HG03457 (cell line): ENCODE results near the gene EPB41L5.
"Not testable (repeated sequence)": the region's sequence is repeated elsewhere in the genome, so short reads cannot be mapped to it uniquely, and the experiment has no call there.

Source experiments
- ATAC-seq: cut with Tn5 transposase; IDR thresholded peaks from one replicate; pipeline ENCODE4 v1.9.1; 2021; ENCODE audit warnings: moderate number of reproducible peaks; ENCODE audit not compliant: unreplicated experiment

EPB41L5 gene

GRCh38 chr2:120029672-120030640 is 17.1 kb downstream of the EPB41L5 start:
- ATAC-seq = no peak

GRCh38 chr2:120032297-120032696 is 19.4 kb downstream of the EPB41L5 start:
- no peak for ATAC-seq

GRCh38 chr2:120034027-120034426 is 21.1 kb downstream of the EPB41L5 start:
- ATAC-seq = no peak

GRCh38 chr2:120034621-120035020 is 21.7 kb downstream of the EPB41L5 start:
- no peak for ATAC-seq

GRCh38 chr2:120036145-120036544 is 23.3 kb downstream of the EPB41L5 start:
- no peak for ATAC-seq

GRCh38 chr2:120037995-120038541 is 25.2 kb downstream of the EPB41L5 start:
- no peak for ATAC-seq

- ATAC-seq = no peak
Observed at GRCh38 chr2:120042359-120042758, 29.5 kb downstream of the EPB41L5 start.

GRCh38 chr2:120044336-120044735 is 31.5 kb downstream of the EPB41L5 start:
- ATAC-seq = no peak

- not testable (repeated sequence) for ATAC-seq
Observed at GRCh38 chr2:120045775-120046174, 32.9 kb downstream of the EPB41L5 start.

- ATAC-seq = not testable (repeated sequence)
Observed at GRCh38 chr2:120046252-120046651, 33.4 kb downstream of the EPB41L5 start.

GRCh38 chr2:120052597-120052996 is 39.7 kb downstream of the EPB41L5 start:
- ATAC-seq = no peak

GRCh38 chr2:120053891-120054290 is 41.0 kb downstream of the EPB41L5 start:
- ATAC-seq = no peak

GRCh38 chr2:120059483-120059882 is 46.6 kb downstream of the EPB41L5 start:
- no peak for ATAC-seq

- no peak for ATAC-seq
Observed at GRCh38 chr2:120060088-120060623, 47.3 kb downstream of the EPB41L5 start.

GRCh38 chr2:120064664-120065063 is 51.8 kb downstream of the EPB41L5 start:
- no peak for ATAC-seq

GRCh38 chr2:120066800-120067547 is 54.1 kb downstream of the EPB41L5 start:
- no peak for ATAC-seq

- not testable (repeated sequence) for ATAC-seq
Observed at GRCh38 chr2:120068040-120068658, 55.3 kb downstream of the EPB41L5 start.

- ATAC-seq = no peak
Observed at GRCh38 chr2:120075545-120075944, 62.7 kb downstream of the EPB41L5 start.

- ATAC-seq = no peak
Observed at GRCh38 chr2:120077896-120078295, 65.0 kb downstream of the EPB41L5 start.

GRCh38 chr2:120079647-120080046 is 66.8 kb downstream of the EPB41L5 start:
- ATAC-seq = no peak

GRCh38 chr2:120091436-120091835 is 78.6 kb downstream of the EPB41L5 start:
- ATAC-seq = no peak
